Esophagus squamous epithelium (tissue), 4 donors: Measurements from ENCODE around the gene KRTAP5-9.

ENCODE experiments used
- POLR2A ChIP-seq, 4 donors: fragments of 450-650 bp; IDR thresholded peaks; one replicate each; pipeline ENCODE4 v1.6.1; 2017; ENCODE audit warnings: antibody characterized with exemption in 4 of 4, mild to moderate bottlenecking in 4 of 4, moderate library complexity in 3 of 4
- TF ChIP-seq, protein P1 (sequence below), 6 experiments: fragments of 450-650 bp in 4 of 6; fragments of 200-600 bp in 2 of 6; sonication (generic) in 2 of 6; IDR thresholded peaks; one replicate each; pipeline ENCODE4 v1.5.1; 2016 to 2019; ENCODE audit warnings: antibody characterized with exemption in 6 of 6, mild to moderate bottlenecking in 4 of 6, moderate library complexity in 4 of 6

DNA sequence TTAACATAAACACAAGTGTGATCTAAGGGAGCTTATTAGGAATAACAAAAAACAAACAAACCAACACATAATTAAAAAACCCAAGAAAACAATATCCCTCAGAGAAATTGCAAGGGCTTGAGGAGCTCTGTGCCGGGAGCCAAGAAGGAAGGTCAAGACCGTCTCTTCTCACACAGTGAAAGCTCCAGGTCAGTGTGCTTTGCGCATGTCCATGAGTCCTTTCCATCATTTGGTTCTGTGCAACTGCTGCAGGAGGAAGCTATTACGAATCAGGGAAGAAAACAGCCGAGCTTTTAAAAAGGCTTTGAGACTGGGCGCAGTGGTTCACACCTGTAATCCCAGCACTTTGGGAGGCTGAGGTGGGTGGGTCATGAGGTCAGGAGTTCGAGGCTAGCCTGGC lies 5.8 kb upstream of the KRTAP5-9 start:
- no peak for TF ChIP-seq POLR2A (IDR thresholded peaks at IDR 0.05)
- TF ChIP-seq, protein P1, sequence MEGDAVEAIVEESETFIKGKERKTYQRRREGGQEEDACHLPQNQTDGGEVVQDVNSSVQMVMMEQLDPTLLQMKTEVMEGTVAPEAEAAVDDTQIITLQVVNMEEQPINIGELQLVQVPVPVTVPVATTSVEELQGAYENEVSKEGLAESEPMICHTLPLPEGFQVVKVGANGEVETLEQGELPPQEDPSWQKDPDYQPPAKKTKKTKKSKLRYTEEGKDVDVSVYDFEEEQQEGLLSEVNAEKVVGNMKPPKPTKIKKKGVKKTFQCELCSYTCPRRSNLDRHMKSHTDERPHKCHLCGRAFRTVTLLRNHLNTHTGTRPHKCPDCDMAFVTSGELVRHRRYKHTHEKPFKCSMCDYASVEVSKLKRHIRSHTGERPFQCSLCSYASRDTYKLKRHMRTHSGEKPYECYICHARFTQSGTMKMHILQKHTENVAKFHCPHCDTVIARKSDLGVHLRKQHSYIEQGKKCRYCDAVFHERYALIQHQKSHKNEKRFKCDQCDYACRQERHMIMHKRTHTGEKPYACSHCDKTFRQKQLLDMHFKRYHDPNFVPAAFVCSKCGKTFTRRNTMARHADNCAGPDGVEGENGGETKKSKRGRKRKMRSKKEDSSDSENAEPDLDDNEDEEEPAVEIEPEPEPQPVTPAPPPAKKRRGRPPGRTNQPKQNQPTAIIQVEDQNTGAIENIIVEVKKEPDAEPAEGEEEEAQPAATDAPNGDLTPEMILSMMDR (IDR thresholded peaks at IDR 0.05) = no peak
